ENCODE data around the gene BTRC.
"Not testable (repeated sequence)": the region's sequence is repeated elsewhere in the genome, so short reads cannot be mapped to it uniquely, and the experiment has no call there.

GRCh38 chr10:101360090-101360489 lies 6.1 kb downstream of the BTRC start:
- TF ChIP-seq CTCF, POLR2A (IDR thresholded peaks at IDR 0.05): not testable (repeated sequence)

Data from lower leg skin (tissue), 3 donors.